GM21529 (cell line): ENCODE measurements around the gene CTLA4.

Source experiments
- ATAC-seq: cut with Tn5 transposase; IDR thresholded peaks from one replicate; pipeline ENCODE4 v1.9.1; 2021; ENCODE audit not compliant: unreplicated experiment

CTLA4 gene

GRCh38 chr2:203889944-203890343, 22.4 kb downstream of the CTLA4 start:
- ATAC-seq: no peak

GRCh38 chr2:203890733-203891132, 23.2 kb downstream of the CTLA4 start:
- ATAC-seq: no peak

GRCh38 chr2:203891474-203891873, 23.9 kb downstream of the CTLA4 start:
- no peak for ATAC-seq

GRCh38 chr2:203892207-203892606, 24.6 kb downstream of the CTLA4 start:
- no peak for ATAC-seq

- ATAC-seq: no peak
Measured at GRCh38 chr2:203893401-203893800, 25.8 kb downstream of the CTLA4 start.

GRCh38 chr2:203893840-203894239, 26.3 kb downstream of the CTLA4 start:
- ATAC-seq: no peak

- ATAC-seq: no peak
Measured at GRCh38 chr2:203894262-203894661, 26.7 kb downstream of the CTLA4 start.

GRCh38 chr2:203897544-203897943, 30.0 kb downstream of the CTLA4 start:
- ATAC-seq: no peak

GRCh38 chr2:203898657-203899056, 31.1 kb downstream of the CTLA4 start:
- ATAC-seq: no peak

GRCh38 chr2:203900253-203900652, 32.7 kb downstream of the CTLA4 start:
- ATAC-seq: no peak

GRCh38 chr2:203904022-203904421, 36.5 kb downstream of the CTLA4 start:
- no peak for ATAC-seq

GRCh38 chr2:203905656-203906055, 38.1 kb downstream of the CTLA4 start:
- no peak for ATAC-seq

- no peak for ATAC-seq
Measured at GRCh38 chr2:203908066-203908796, 40.7 kb downstream of the CTLA4 start.

- ATAC-seq: no peak
Measured at GRCh38 chr2:203908797-203909185, 41.2 kb downstream of the CTLA4 start.

- ATAC-seq: no peak
Measured at GRCh38 chr2:203909261-203909967, 41.8 kb downstream of the CTLA4 start.

- no peak for ATAC-seq
Measured at GRCh38 chr2:203909974-203910373, 42.4 kb downstream of the CTLA4 start.

- no peak for ATAC-seq
Measured at GRCh38 chr2:203913947-203914346, 46.4 kb downstream of the CTLA4 start.

GRCh38 chr2:203914546-203915182, 47.1 kb downstream of the CTLA4 start:
- no peak for ATAC-seq

- ATAC-seq: no peak
Measured at GRCh38 chr2:203915256-203915655, 47.7 kb downstream of the CTLA4 start.

GRCh38 chr2:203916756-203917155, 49.2 kb downstream of the CTLA4 start:
- ATAC-seq: no peak

- ATAC-seq: no peak
Measured at GRCh38 chr2:203918264-203918663, 50.7 kb downstream of the CTLA4 start.

- ATAC-seq: no peak
Measured at GRCh38 chr2:203918839-203919238, 51.3 kb downstream of the CTLA4 start.
